DOHH2 (cell line): ENCODE measurements around the gene AKAP8L.

Experiments
- H3F3A ChIP-seq: fragments of 200-600 bp; sonication (generic), shearing (Covaris generic); 2 replicates; pipeline ENCODE4 v1.6.0; 2016; ENCODE audit warnings: antibody characterized with exemption, mild to moderate bottlenecking; ENCODE audit not compliant: control insufficient read depth, insufficient read depth
- H3K27ac ChIP-seq: fragments of 200-600 bp; sonication (generic); 2 replicates; pipeline ENCODE4 v1.5.1; 2014; ENCODE audit warnings: low read depth, mild to moderate bottlenecking, low read length, moderate library complexity
- H3K27me3 ChIP-seq: fragments of 200-600 bp; sonication (generic); 2 replicates; pipeline ENCODE4 v1.6.1; 2014; ENCODE audit warnings: mild to moderate bottlenecking, low read length, mixed read lengths; ENCODE audit not compliant: control insufficient read depth
- H3K36me3 ChIP-seq: fragments of 200-600 bp; sonication (generic); 2 replicates; pipeline ENCODE4 v1.6.1; 2014; ENCODE audit warnings: mild to moderate bottlenecking, low read length, moderate library complexity, mixed read lengths; ENCODE audit not compliant: control insufficient read depth
- H3K4me1 ChIP-seq: fragments of 200-600 bp; sonication (generic); 2 replicates; pipeline ENCODE4 v1.6.1; 2014; ENCODE audit warnings: mild to moderate bottlenecking, low read length, mixed read lengths; ENCODE audit not compliant: control insufficient read depth
- H3K4me2 ChIP-seq: fragments of 200-600 bp; sonication (generic); 2 replicates; pipeline ENCODE4 v1.6.0; 2014; ENCODE audit warnings: mild to moderate bottlenecking, low read length, moderate library complexity
- H3K4me3 ChIP-seq: fragments of 200-600 bp; sonication (generic); 2 replicates; pipeline ENCODE4 v1.5.1; 2014; ENCODE audit warnings: mild to moderate bottlenecking, low read length, mixed read lengths
- H3K79me2 ChIP-seq: fragments of 200-600 bp; sonication (generic); 2 replicates; pipeline ENCODE4 v1.6.1; 2014; ENCODE audit warnings: mild to moderate bottlenecking, low read length, mixed read lengths; ENCODE audit not compliant: control insufficient read depth
- H3K9me2 ChIP-seq: fragments of 200-600 bp; sonication (generic); replicated peaks from 2 replicates; pipeline ENCODE4 v1.6.1; 2014; ENCODE audit warnings: mild to moderate bottlenecking, low read length, mixed read lengths; ENCODE audit not compliant: control insufficient read depth
- H3K9me3 ChIP-seq: fragments of 200-600 bp; sonication (generic); 2 replicates; pipeline ENCODE4 v1.6.1; 2014; ENCODE audit warnings: antibody characterized with exemption, low read length, mixed read lengths; ENCODE audit not compliant: control insufficient read depth, insufficient read depth
- H4K20me1 ChIP-seq: fragments of 200-600 bp; sonication (generic); 2 replicates; pipeline ENCODE4 v1.6.0; 2014; ENCODE audit warnings: low read depth, mild to moderate bottlenecking, antibody characterized with exemption, low read length, moderate library complexity; ENCODE audit not compliant: control insufficient read depth, insufficient read depth
- EZH2phosphoT487 ChIP-seq: fragments of 200-600 bp; sonication (generic); IDR thresholded peaks from 2 replicates; pipeline ENCODE4 v1.6.1; 2017; ENCODE audit warnings: borderline replicate concordance, mild to moderate bottlenecking, antibody characterized with exemption, low read length, moderate library complexity, mixed read lengths
- TF ChIP-seq, protein P1 (sequence below): fragments of 200-600 bp; sonication (generic); IDR thresholded peaks from one replicate; pipeline ENCODE4 v1.5.1; 2014; ENCODE audit warnings: antibody characterized with exemption, mild to moderate bottlenecking, low read depth, low read length; ENCODE audit not compliant: poor library complexity, severe bottlenecking

The AKAP8L gene

DNA sequence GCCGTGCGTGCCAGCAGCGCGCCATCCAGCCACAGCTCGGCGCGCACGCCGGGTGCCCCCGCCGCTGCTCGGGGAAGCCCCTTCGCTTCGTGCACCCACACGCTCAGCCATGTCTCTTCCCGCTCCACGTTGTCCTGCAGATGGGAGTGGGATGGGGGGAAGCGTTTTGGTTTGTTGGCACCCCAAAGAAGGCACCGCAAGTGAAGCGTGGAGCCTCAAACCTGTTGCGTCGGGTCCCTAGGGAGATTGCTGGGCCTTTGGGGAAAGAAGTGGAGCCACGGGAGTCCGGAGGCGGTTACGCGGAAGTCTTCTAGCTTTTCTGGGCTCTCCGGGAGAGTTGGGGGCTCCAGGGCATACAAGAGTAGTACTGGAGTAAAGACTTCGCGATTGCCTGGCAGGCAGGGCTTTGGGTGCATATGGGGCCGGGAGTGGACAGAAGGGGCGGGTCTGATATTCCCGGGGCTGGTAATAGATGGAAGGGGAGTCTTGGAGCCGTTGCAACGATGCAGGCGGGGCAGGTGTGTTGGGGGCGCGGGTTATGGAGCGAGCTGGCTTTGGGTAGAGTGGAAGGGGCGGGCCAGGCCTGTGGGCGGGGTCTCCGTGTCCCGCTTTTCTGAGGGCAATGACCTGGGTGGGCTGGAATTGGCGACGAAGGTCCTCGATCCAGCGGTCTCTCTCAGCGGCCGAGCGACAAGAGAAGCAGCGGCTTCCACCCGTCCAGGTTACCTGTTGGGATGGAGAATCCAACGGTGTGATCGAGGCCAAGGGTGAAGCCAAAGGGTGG, 39.1 kb upstream of the AKAP8L start:
- Histone ChIP-seq H3K79me2 (no peaks in the 10 kb centered on the region; the same call in none of the 2 replicates), H3K9me3 (no peaks in the 10 kb centered on the region), H4K20me1 (no peaks in the 10 kb centered on the region), H3K36me3 (peaks cover 20% of the 10 kb centered on the region), H3K4me3 (no peak overlapping the region), H3K27me3 (no peaks in the 10 kb centered on the region), H3K4me1 (peaks cover 1% of the 10 kb centered on the region; the same call in 1 of the 2 replicates), H3F3A (no peaks in the 10 kb centered on the region), H3K9me2 (no peaks in the 10 kb centered on the region), H3K4me2 (no peak overlapping the region), H3K27ac (no peak overlapping the region)
- TF ChIP-seq, protein P1, sequence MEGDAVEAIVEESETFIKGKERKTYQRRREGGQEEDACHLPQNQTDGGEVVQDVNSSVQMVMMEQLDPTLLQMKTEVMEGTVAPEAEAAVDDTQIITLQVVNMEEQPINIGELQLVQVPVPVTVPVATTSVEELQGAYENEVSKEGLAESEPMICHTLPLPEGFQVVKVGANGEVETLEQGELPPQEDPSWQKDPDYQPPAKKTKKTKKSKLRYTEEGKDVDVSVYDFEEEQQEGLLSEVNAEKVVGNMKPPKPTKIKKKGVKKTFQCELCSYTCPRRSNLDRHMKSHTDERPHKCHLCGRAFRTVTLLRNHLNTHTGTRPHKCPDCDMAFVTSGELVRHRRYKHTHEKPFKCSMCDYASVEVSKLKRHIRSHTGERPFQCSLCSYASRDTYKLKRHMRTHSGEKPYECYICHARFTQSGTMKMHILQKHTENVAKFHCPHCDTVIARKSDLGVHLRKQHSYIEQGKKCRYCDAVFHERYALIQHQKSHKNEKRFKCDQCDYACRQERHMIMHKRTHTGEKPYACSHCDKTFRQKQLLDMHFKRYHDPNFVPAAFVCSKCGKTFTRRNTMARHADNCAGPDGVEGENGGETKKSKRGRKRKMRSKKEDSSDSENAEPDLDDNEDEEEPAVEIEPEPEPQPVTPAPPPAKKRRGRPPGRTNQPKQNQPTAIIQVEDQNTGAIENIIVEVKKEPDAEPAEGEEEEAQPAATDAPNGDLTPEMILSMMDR = no peak

DNA sequence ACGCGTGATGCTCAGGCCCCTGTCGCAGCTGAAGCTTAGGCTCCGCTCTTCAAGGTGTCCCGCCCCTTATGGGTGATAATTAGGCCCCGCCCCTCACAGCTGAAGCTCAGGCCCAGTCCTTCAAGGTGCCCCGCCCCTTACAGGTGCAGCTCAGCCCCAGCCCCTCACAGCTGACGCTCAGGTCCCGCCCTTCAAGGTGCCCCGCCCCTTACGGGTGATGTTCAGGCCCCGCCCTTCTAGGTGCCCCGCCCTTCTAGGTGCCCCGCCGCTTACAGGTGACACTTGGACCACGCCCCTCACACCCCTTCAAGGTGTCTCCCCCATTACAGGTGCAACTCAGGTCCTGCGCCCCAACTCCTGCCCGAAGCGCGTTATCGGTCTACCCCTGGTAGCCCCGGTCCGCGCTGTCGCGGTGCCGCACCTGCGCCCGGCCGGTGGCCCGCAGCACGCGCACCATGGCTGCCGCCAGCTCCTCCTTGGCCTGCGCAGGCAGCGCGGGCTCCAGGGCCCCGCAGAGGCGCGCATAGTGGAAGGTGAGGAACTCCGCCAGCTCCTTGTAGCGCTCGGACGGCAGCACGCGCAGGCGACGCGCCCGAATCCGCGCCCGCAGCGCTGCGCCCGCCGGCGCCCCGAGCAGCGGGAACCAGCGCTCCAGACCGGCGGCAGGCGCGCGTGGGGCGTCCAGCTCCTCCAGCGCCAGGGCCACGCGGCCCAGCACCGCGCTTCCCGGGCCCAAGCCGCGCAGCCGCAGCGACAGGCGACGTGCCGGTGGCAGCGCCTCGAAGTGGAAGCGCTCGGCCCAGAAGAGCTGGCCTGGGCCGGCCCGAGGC, 38.3 kb upstream of the AKAP8L start:
- no peak for TF ChIP-seq EZH2phosphoT487
- TF ChIP-seq, protein P1 = no peak
- no peaks in the 10 kb centered on the region for H3K27me3 ChIP-seq
- no peak overlapping the region for H3K4me2 ChIP-seq
- H3K9me2 ChIP-seq = no peaks in the 10 kb centered on the region
- no peaks in the 10 kb centered on the region for H3K4me1 ChIP-seq
- no peak overlapping the region for H3K4me3 ChIP-seq
- peaks cover 26% of the 10 kb centered on the region for H3K36me3 ChIP-seq
- H3K79me2 ChIP-seq = no peaks in the 10 kb centered on the region
- no peaks in the 10 kb centered on the region for H3K9me3 ChIP-seq
- no peaks in the 10 kb centered on the region for H4K20me1 ChIP-seq
- no peak overlapping the region for H3K27ac ChIP-seq
- H3F3A ChIP-seq = 0 out of 2 replicates have a peak, but pooled peaks cover 2% of the 10 kb centered on the region

DNA sequence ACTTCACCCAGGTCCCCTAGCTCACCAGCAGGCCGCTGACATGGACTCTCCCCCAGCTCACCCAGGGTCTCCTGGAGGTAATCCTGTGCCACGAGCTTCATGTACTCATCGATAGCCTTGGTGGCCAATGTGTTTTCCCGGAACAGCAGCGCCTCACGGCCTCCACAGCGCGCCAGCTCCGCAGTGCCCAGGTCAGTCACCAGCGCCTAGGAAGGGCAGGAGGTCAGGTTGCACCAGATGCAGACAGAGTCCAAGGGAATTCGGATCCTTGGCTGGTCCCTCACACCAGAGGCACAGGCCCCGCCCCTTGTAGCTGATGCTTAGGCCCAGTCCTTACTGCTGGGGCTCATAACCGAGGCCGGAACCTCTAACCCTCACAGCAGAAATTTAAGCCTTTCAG, 37.7 kb upstream of the AKAP8L start:
- Histone ChIP-seq H3K27ac (no peak overlapping the region), H3K79me2 (no peaks in the 10 kb centered on the region), H3K27me3 (no peaks in the 10 kb centered on the region), H3K9me2 (no peaks in the 10 kb centered on the region), H4K20me1 (no peaks in the 10 kb centered on the region), H3K9me3 (no peaks in the 10 kb centered on the region), H3K4me2 (no peak overlapping the region), H3K36me3 (peaks cover 32% of the 10 kb centered on the region), H3K4me3 (no peak overlapping the region), H3K4me1 (no peaks in the 10 kb centered on the region), H3F3A (peaks cover 8% of the 10 kb centered on the region)
- no peak for TF ChIP-seq EZH2phosphoT487
- TF ChIP-seq, protein P1 = no peak
